ENCODE measurements around the gene ADGB.
"Not testable (repeated sequence)": the region's sequence is repeated elsewhere in the genome, so short reads cannot be mapped to it uniquely, and the experiment has no call there.

ADGB gene

GRCh38 chr6:146768722-146769121 lies 169.9 kb downstream of the ADGB start:
- DNase-seq (ENCODE audit: low spot score), result no peak

GRCh38 chr6:146770275-146770964 lies 171.6 kb downstream of the ADGB start:
- DNase-seq (ENCODE audit: low spot score), result no peak

- peak; percentile 44 for DNase-seq (ENCODE audit: low spot score)
Observed at GRCh38 chr6:146770965-146771735, 172.4 kb downstream of the ADGB start.

GRCh38 chr6:146775220-146775619 lies 176.4 kb downstream of the ADGB start:
- DNase-seq (ENCODE audit: low spot score), result no peak

- no peak for DNase-seq (ENCODE audit: low spot score)
Observed at GRCh38 chr6:146781836-146782235, 183.1 kb downstream of the ADGB start.

GRCh38 chr6:146785001-146785585 lies 186.3 kb downstream of the ADGB start:
- peak; percentile 65 for DNase-seq (ENCODE audit: low spot score)

- DNase-seq (ENCODE audit: low spot score), result peak; percentile 10
Observed at GRCh38 chr6:146787876-146788508, 189.2 kb downstream of the ADGB start.

GRCh38 chr6:146790561-146791091 lies 191.9 kb downstream of the ADGB start:
- DNase-seq (ENCODE audit: low spot score), result no peak

- no peak for DNase-seq (ENCODE audit: low spot score)
Observed at GRCh38 chr6:146791930-146792329, 193.2 kb downstream of the ADGB start.

GRCh38 chr6:146793218-146793617 lies 194.4 kb downstream of the ADGB start:
- not testable (repeated sequence) for DNase-seq (ENCODE audit: low spot score)

- peak; percentile 34 for DNase-seq (ENCODE audit: low spot score)
Observed at GRCh38 chr6:146795479-146796133, 196.8 kb downstream of the ADGB start.

GRCh38 chr6:146803167-146803566 lies 204.4 kb downstream of the ADGB start:
- not testable (repeated sequence) for DNase-seq (ENCODE audit: low spot score)

GRCh38 chr6:146803601-146804000 lies 204.8 kb downstream of the ADGB start:
- DNase-seq (ENCODE audit: low spot score), result no peak

- DNase-seq (ENCODE audit: low spot score), result no peak
Observed at GRCh38 chr6:146805546-146806325, 207.0 kb downstream of the ADGB start.

- DNase-seq (ENCODE audit: low spot score), result not testable (repeated sequence)
Observed at GRCh38 chr6:146809014-146809413, 210.2 kb downstream of the ADGB start.

GRCh38 chr6:146812811-146813321 lies 214.1 kb downstream of the ADGB start:
- not testable (repeated sequence) for DNase-seq (ENCODE audit: low spot score)

- DNase-seq (ENCODE audit: low spot score), result no peak
Observed at GRCh38 chr6:146813554-146813953, 214.8 kb downstream of the ADGB start.

GRCh38 chr6:146814148-146814750 lies 215.5 kb downstream of the ADGB start:
- DNase-seq (ENCODE audit: low spot score), result no peak

GRCh38 chr6:146815511-146816462 lies 217.0 kb downstream of the ADGB start:
- DNase-seq (ENCODE audit: low spot score), result not testable (repeated sequence)
